ENCODE data around the gene BBS1.

DNA sequence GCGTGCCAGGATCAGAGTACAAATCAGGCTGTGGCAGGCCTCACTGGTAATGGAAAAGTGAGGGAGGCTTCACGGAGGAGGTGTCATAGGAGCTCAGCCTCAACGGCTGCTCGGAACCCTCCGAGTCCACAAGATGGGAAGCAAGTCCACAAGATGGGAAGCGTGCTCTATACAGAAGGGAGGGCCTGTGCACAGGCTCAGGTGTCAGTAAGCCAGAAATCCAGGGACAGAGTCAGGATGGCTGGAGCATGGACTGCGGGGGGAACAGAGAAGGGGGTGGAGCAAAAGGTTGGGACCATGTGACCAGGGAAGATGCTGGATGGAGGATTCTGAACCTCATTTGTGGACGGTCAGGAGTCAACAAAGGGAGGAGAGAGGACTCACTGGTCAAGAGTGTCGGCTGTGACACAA, 33.6 kb upstream of the BBS1 start:
- TF ChIP-seq, protein P1, sequence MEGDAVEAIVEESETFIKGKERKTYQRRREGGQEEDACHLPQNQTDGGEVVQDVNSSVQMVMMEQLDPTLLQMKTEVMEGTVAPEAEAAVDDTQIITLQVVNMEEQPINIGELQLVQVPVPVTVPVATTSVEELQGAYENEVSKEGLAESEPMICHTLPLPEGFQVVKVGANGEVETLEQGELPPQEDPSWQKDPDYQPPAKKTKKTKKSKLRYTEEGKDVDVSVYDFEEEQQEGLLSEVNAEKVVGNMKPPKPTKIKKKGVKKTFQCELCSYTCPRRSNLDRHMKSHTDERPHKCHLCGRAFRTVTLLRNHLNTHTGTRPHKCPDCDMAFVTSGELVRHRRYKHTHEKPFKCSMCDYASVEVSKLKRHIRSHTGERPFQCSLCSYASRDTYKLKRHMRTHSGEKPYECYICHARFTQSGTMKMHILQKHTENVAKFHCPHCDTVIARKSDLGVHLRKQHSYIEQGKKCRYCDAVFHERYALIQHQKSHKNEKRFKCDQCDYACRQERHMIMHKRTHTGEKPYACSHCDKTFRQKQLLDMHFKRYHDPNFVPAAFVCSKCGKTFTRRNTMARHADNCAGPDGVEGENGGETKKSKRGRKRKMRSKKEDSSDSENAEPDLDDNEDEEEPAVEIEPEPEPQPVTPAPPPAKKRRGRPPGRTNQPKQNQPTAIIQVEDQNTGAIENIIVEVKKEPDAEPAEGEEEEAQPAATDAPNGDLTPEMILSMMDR (IDR thresholded peaks at IDR 0.05), result no peak
- no peak for TF ChIP-seq POLR2A (IDR thresholded peaks at IDR 0.05)
